Caco-2 (cell line): ENCODE measurements around the gene EPS8L2. TPM values are rescaled to one million over a fixed set of nuclear protein-coding genes. Genes with fewer than 3 reads are reported as not detected.

Experiments
- BruUV-seq: library from RNA; stranded (reverse); fragments of 400-500 nt; replicated peaks from 2 replicates; lab custom pipeline; 2021; lab: Mats Ljungman, UMichigan
- CTCF ChIA-PET: fragments of 300-600 bp; sonication (Branson Sonifier 250); formaldehyde crosslinking; loops from one replicate; lab custom pipeline; 2022; ENCODE audit warnings: antibody characterized with exemption; lab: Charles Lee
- POLR2A ChIA-PET: fragments of 300-600 bp; sonication (Branson Sonifier 250); formaldehyde crosslinking; loops from one replicate; lab custom pipeline; 2022; ENCODE audit warnings: antibody characterized with exemption; lab: Charles Lee
- DNase-seq, 2 experiments: peaks; one replicate each; pipeline versions ENCODE4 v3.0.0 to v3.0.0-alpha.2; 2020 to 2022
- H3K27me3 ChIP-seq: replicated peaks from 2 replicates; pipeline ENCODE4 v1.6.0; 2011; ENCODE audit warnings: low read length; ENCODE audit not compliant: control insufficient read depth, insufficient read depth
- H3K36me3 ChIP-seq: 2 replicates; pipeline ENCODE4 v1.5.1; 2011; ENCODE audit warnings: low read length; ENCODE audit not compliant: control insufficient read depth, insufficient read depth
- H3K4me1 ChIP-seq: fragments of 250-450 bp; sonication (Bioruptor Pico); 2 replicates; pipeline ENCODE4 v1.5.1; 2020; ENCODE audit warnings: mild to moderate bottlenecking
- H3K4me3 ChIP-seq: 2 replicates; pipeline ENCODE4 v1.5.1; 2011; ENCODE audit warnings: low read depth, mild to moderate bottlenecking, control low read depth, low read length
- H3K9me3 ChIP-seq: fragments of 250-450 bp; sonication (Bioruptor Pico); 2 replicates; pipeline ENCODE4 v1.5.1; 2020; ENCODE audit warnings: mild to moderate bottlenecking, moderate library complexity
- H3K27ac Mint-ChIP-seq: one replicate; pipeline ENCODE4 v1.8.0; 2022; ENCODE audit warnings: mixed read lengths; ENCODE audit not compliant: unreplicated experiment
- H3K27me3 Mint-ChIP-seq: one replicate; pipeline ENCODE4 v1.8.0; 2022; ENCODE audit warnings: mixed read lengths; ENCODE audit not compliant: insufficient read depth, unreplicated experiment
- H3K36me3 Mint-ChIP-seq: one replicate; pipeline ENCODE4 v1.8.0; 2022; ENCODE audit warnings: mild to moderate bottlenecking, mixed read lengths; ENCODE audit not compliant: insufficient read depth, unreplicated experiment
- H3K4me1 Mint-ChIP-seq: one replicate; pipeline ENCODE4 v1.8.0; 2022; ENCODE audit warnings: low read depth, mixed read lengths; ENCODE audit not compliant: unreplicated experiment
- H3K4me3 Mint-ChIP-seq: one replicate; pipeline ENCODE4 v1.8.0; 2022; ENCODE audit warnings: mild to moderate bottlenecking, moderate library complexity, mixed read lengths; ENCODE audit not compliant: unreplicated experiment
- H3K9me3 Mint-ChIP-seq: one replicate; pipeline ENCODE4 v1.8.0; 2022; ENCODE audit warnings: mixed read lengths; ENCODE audit not compliant: unreplicated experiment
- intact Hi-C: fragments of 100-400 bp; cut with micrococcal nuclease; formaldehyde crosslinking; loops from one replicate; pipeline ENCODE4 v1.10.0; 2022; ENCODE audit not compliant: unreplicated experiment
- total RNA-seq: library from RNA; stranded (reverse); gene quantifications from 2 replicates; pipeline ENCODE4 v1.2.3, GENCODE V29; 2022
- TF ChIP-seq, protein P1 (sequence below), 2 experiments: fragments of 200-600 bp in 1 of 2; IDR thresholded peaks; 1 replicate in 1 of 2; 2 replicates in 1 of 2; pipeline versions ENCODE4 v1.5.1 to v1.8.0; 2011 to 2022; ENCODE audit warnings: antibody characterized with exemption in 1 of 2, control low read depth in 1 of 2, inconsistent platforms in 1 of 2, low read depth in 1 of 2, low read length in 1 of 2, mild to moderate bottlenecking in 1 of 2, moderate library complexity in 1 of 2; ENCODE audit not compliant: insufficient read depth in 1 of 2, severe bottlenecking in 1 of 2, unreplicated experiment in 1 of 2

EPS8L2 gene
- total RNA-seq, 1 experiment from 2014 or later: 224 TPM

DNA sequence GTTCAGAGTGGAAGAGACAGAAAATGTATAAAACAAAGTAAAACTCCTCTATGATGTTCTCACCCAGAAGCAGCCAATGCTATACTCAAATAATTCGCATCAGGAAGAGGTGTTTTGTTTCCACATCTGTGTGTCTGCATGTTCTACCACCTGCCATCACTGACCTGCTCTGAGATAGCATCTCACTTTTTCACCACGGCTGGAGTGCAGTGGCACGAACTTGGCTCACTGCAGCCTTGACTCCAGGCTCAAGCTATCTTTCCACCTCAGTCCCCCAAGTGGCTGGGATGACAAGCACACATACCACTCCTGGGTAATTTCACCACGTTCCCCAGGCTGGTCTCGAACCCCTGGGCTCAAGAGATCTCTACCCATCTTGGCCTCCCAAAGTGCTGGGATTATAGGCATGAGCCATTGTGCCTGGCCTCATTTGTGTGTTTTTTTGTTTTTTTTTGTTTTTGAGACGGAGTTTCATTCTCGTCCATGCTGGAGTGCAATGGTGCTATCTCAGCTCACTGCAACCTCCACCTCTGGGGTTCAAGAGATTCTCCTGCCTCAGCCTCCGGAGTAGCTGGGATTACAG lies 55.6 kb downstream of the EPS8L2 start:
- Histone ChIP-seq H3K36me3 (peaks cover 16% of the 10 kb centered on the region), H3K4me1 (no peaks in the 10 kb centered on the region), H3K4me3 (no peak overlapping the region), H3K27me3 (no peaks in the 10 kb centered on the region), H3K9me3 (no peaks in the 10 kb centered on the region)
- CTCF ChIA-PET: no interaction called here
- H3K9me3 Mint-ChIP-seq: no peaks in the 10 kb centered on the region
- H3K4me1 Mint-ChIP-seq: no peaks in the 10 kb centered on the region
- no peak overlapping the region for H3K27ac Mint-ChIP-seq
- no peak overlapping the region for H3K4me3 Mint-ChIP-seq
- H3K36me3 Mint-ChIP-seq: peaks cover 98% of the 10 kb centered on the region
- no peak for DNase-seq
- no TSS peak for BruUV-seq
- H3K27me3 Mint-ChIP-seq: no peaks in the 10 kb centered on the region
- TF ChIP-seq, protein P1, sequence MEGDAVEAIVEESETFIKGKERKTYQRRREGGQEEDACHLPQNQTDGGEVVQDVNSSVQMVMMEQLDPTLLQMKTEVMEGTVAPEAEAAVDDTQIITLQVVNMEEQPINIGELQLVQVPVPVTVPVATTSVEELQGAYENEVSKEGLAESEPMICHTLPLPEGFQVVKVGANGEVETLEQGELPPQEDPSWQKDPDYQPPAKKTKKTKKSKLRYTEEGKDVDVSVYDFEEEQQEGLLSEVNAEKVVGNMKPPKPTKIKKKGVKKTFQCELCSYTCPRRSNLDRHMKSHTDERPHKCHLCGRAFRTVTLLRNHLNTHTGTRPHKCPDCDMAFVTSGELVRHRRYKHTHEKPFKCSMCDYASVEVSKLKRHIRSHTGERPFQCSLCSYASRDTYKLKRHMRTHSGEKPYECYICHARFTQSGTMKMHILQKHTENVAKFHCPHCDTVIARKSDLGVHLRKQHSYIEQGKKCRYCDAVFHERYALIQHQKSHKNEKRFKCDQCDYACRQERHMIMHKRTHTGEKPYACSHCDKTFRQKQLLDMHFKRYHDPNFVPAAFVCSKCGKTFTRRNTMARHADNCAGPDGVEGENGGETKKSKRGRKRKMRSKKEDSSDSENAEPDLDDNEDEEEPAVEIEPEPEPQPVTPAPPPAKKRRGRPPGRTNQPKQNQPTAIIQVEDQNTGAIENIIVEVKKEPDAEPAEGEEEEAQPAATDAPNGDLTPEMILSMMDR (IDR thresholded peaks at IDR 0.05; ENCODE audit: insufficient read depth in 1 of 2, low read depth in 1 of 2, low read length in 1 of 2, severe bottlenecking in 1 of 2, unreplicated experiment in 1 of 2): peak in 1 of 2 experiments; percentile 6
- POLR2A ChIA-PET: no interaction called here
- intact Hi-C loops: no loop called here

DNA sequence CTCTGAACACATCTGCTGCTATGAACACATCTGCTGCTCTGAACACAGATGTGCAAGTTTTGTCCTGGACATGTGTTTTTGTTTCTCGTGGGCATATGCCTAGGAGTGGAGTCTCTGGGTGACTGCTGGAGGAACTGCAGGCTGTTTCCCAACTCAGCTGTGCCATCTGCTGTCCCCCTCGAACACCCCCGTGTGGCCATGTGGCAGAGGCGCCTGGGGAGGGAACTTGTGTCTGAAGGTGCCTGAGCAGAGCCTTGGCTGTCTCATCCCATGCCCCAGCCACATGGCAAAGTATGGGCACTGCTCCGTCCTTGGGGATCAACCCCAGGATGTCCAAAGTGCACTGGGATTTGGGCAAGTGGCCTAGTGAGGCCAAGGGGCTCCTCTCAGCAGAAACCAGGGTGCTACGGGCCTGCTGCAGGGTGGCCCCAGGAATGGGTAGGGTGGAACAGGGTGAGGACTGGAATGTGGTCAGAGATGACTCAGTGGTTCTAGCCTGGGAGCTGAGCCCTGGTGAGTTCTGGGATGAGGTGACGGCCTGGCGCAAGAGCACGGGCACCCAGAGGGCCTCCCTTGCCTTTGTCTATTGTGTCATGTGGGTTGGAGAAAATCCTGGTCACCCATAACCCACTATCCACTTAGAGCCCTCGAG lies 56.5 kb downstream of the EPS8L2 start:
- H3K27ac Mint-ChIP-seq: peak overlapping the region; percentile 48
- no peak overlapping the region for H3K4me3 ChIP-seq
- H3K9me3 Mint-ChIP-seq: no peaks in the 10 kb centered on the region
- H3K9me3 ChIP-seq: no peaks in the 10 kb centered on the region
- ChIA-PET CTCF (no interaction called here), POLR2A (interaction anchor here (1.4 kb wide), 1 partner anchor 16 kb away, joined by 7 read pairs; the partner anchor contains the start of gene TALDO1)
- peaks cover 16% of the 10 kb centered on the region for H3K36me3 ChIP-seq
- DNase-seq: peak; percentile 54 to 58
- BruUV-seq: no TSS peak
- TF ChIP-seq, protein P1 (IDR thresholded peaks at IDR 0.05; ENCODE audit: insufficient read depth in 1 of 2, low read depth in 1 of 2, low read length in 1 of 2, severe bottlenecking in 1 of 2, unreplicated experiment in 1 of 2): peak in 1 of 2 experiments; percentile 33
- no peak overlapping the region for H3K4me3 Mint-ChIP-seq
- no peaks in the 10 kb centered on the region for H3K27me3 ChIP-seq
- intact Hi-C loops: no loop called here
- no peaks in the 10 kb centered on the region for H3K27me3 Mint-ChIP-seq
- H3K4me1 Mint-ChIP-seq: no peaks in the 10 kb centered on the region
- H3K36me3 Mint-ChIP-seq: peaks cover 98% of the 10 kb centered on the region
- H3K4me1 ChIP-seq: no peaks in the 10 kb centered on the region

DNA sequence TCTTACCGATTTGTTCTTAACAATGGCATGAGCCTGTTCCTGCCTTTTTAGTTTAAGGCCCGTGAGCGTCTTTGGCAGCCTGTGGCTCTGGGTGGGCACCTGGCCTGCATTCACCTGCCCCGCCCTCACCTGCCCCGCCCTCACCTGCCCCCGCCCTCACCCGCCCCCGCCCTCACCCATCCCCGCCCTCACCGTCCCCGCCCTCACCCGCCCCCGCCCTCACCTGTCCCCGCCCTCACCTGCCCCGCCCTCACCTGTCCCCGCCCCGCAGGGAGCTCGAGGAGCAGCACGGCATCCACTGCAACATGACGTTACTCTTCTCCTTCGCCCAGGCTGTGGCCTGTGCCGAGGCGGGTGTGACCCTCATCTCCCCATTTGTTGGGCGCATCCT lies 57.0 kb downstream of the EPS8L2 start:
- Histone ChIP-seq H3K27me3 (no peaks in the 10 kb centered on the region), H3K9me3 (no peaks in the 10 kb centered on the region), H3K4me1 (no peaks in the 10 kb centered on the region), H3K4me3 (no peak overlapping the region), H3K36me3 (peaks cover 15% of the 10 kb centered on the region)
- Mint-ChIP-seq H3K4me1 (no peaks in the 10 kb centered on the region), H3K27me3 (no peaks in the 10 kb centered on the region), H3K36me3 (peaks cover 96% of the 10 kb centered on the region), H3K27ac (peak overlapping the region; percentile 48), H3K4me3 (no peak overlapping the region), H3K9me3 (no peaks in the 10 kb centered on the region)
- CTCF ChIA-PET: no interaction called here
- BruUV-seq: no TSS peak
- POLR2A ChIA-PET: interaction anchor here (0.5 to 1.4 kb wide), 3 partner anchors 16 to 74 kb away, joined by 4 to 7 read pairs (median 6); partner anchors contain the start of gene TALDO1
- intact Hi-C loops: no loop called here
- peak in 1 of 2 experiments; percentile 65 for DNase-seq
- TF ChIP-seq, protein P1 (IDR thresholded peaks at IDR 0.05; ENCODE audit: insufficient read depth in 1 of 2, low read depth in 1 of 2, low read length in 1 of 2, severe bottlenecking in 1 of 2, unreplicated experiment in 1 of 2): no peak
